AG10803 (cell line): ENCODE results near the gene LIN9.
"Not testable (repeated sequence)": the region's sequence is repeated elsewhere in the genome, so short reads cannot be mapped to it uniquely, and the experiment has no call there.

Source experiments
- DNase-seq: peaks from one replicate; pipeline ENCODE4 v3.0.0; 2010; ENCODE audit warnings: low read depth
- H3K4me3 ChIP-seq: 2 replicates; pipeline ENCODE4 v1.5.1; 2011; ENCODE audit warnings: mild to moderate bottlenecking, low read length, control low read depth
- CTCF ChIP-seq: conservative IDR thresholded peaks from 2 replicates; pipeline ENCODE4 v1.5.1; 2011; ENCODE audit warnings: mild to moderate bottlenecking, low read length, control low read depth, inconsistent platforms

The LIN9 gene

GRCh38 chr1:226204198-226204597 lies 104.8 kb downstream of the LIN9 start:
- TF ChIP-seq CTCF = no peak
- no peak for DNase-seq
- H3K4me3 ChIP-seq = no peak overlapping the region

GRCh38 chr1:226203655-226204054 lies 105.3 kb downstream of the LIN9 start:
- H3K4me3 ChIP-seq = no peak overlapping the region

GRCh38 chr1:226203240-226203639 lies 105.7 kb downstream of the LIN9 start:
- no peak for TF ChIP-seq CTCF
- H3K4me3 ChIP-seq = no peak overlapping the region
- DNase-seq = no peak

More at GRCh38 chr1:226203655-226204054, 105.3 kb downstream of the LIN9 start:
- no peak for TF ChIP-seq CTCF
- DNase-seq = no peak

- not testable (repeated sequence) for DNase-seq, H3K4me3 ChIP-seq
Observed at GRCh38 chr1:226202666-226203065, 106.3 kb downstream of the LIN9 start.

- H3K4me3 ChIP-seq = no peak overlapping the region
- no peak for DNase-seq
- no peak for TF ChIP-seq CTCF
Observed at GRCh38 chr1:226202246-226202645, 106.7 kb downstream of the LIN9 start.

- TF ChIP-seq CTCF = peak; percentile 33
- H3K4me3 ChIP-seq = no peak overlapping the region
- no peak for DNase-seq
Observed at GRCh38 chr1:226201029-226201593, 107.9 kb downstream of the LIN9 start.

- TF ChIP-seq CTCF = no peak
- no peak for DNase-seq
- no peak overlapping the region for H3K4me3 ChIP-seq
Observed at GRCh38 chr1:226199971-226200370, 109.0 kb downstream of the LIN9 start.

GRCh38 chr1:226195144-226195543 lies 113.8 kb downstream of the LIN9 start:
- no peak for TF ChIP-seq CTCF
- H3K4me3 ChIP-seq = no peak overlapping the region
- DNase-seq = no peak
